ENCODE data around the gene SAXO2.
"Not testable (repeated sequence)": the region's sequence is repeated elsewhere in the genome, so short reads cannot be mapped to it uniquely, and the experiment has no call there.

Gene SAXO2

GRCh38 chr15:82314769-82315518, 52.3 kb downstream of the SAXO2 start:
- DNase-seq = no peak

- no peak for DNase-seq
Observed at GRCh38 chr15:82315519-82316246, 53.1 kb downstream of the SAXO2 start.

- not testable (repeated sequence) for DNase-seq
Observed at GRCh38 chr15:82316247-82317090, 53.9 kb downstream of the SAXO2 start.

- no peak for DNase-seq
Observed at GRCh38 chr15:82317091-82317489, 54.5 kb downstream of the SAXO2 start.

GRCh38 chr15:82317516-82317915, 54.9 kb downstream of the SAXO2 start:
- DNase-seq = not testable (repeated sequence)

GRCh38 chr15:82318281-82318680, 55.7 kb downstream of the SAXO2 start:
- not testable (repeated sequence) for DNase-seq

GRCh38 chr15:82319522-82320278, 57.1 kb downstream of the SAXO2 start:
- not testable (repeated sequence) for DNase-seq

- DNase-seq = not testable (repeated sequence)
Observed at GRCh38 chr15:82320861-82321260, 58.2 kb downstream of the SAXO2 start.

GRCh38 chr15:82322488-82322887, 59.9 kb downstream of the SAXO2 start:
- not testable (repeated sequence) for DNase-seq

GRCh38 chr15:82324831-82325230, 62.2 kb downstream of the SAXO2 start:
- DNase-seq = not testable (repeated sequence)

GRCh38 chr15:82325646-82326045, 63.0 kb downstream of the SAXO2 start:
- DNase-seq = not testable (repeated sequence)

GRCh38 chr15:82326896-82327295, 64.3 kb downstream of the SAXO2 start:
- DNase-seq = not testable (repeated sequence)

GRCh38 chr15:82327372-82327771, 64.8 kb downstream of the SAXO2 start:
- not testable (repeated sequence) for DNase-seq

- DNase-seq = not testable (repeated sequence)
Observed at GRCh38 chr15:82329039-82329438, 66.4 kb downstream of the SAXO2 start.

GRCh38 chr15:82330921-82331320, 68.3 kb downstream of the SAXO2 start:
- DNase-seq = not testable (repeated sequence)

- not testable (repeated sequence) for DNase-seq
Observed at GRCh38 chr15:82331576-82332304, 69.1 kb downstream of the SAXO2 start.

GRCh38 chr15:82332711-82333602, 70.3 kb downstream of the SAXO2 start:
- not testable (repeated sequence) for DNase-seq

- DNase-seq = not testable (repeated sequence)
Observed at GRCh38 chr15:82333603-82334553, 71.3 kb downstream of the SAXO2 start.

All from NCI-H2227 treated with DMSO at 0.1 percent for 48 hours (cell line).